GM12878 (cell line): ENCODE results near the gene ABCA2.

Experiments
- MXI1 ChIP-seq: fragments of 150-350 bp; IDR thresholded peaks from 2 replicates; pipeline ENCODE4 v1.6.1; 2011; ENCODE audit warnings: low read depth, mild to moderate bottlenecking, inconsistent platforms, low read length, improper control_type of control experiment
- NR2F1 ChIP-seq: fragments of 450-650 bp; conservative IDR thresholded peaks from 2 replicates; pipeline ENCODE4 v1.6.1; 2017; ENCODE audit warnings: mild to moderate bottlenecking
- PAX8 ChIP-seq: fragments of 450-650 bp; IDR thresholded peaks from 2 replicates; pipeline ENCODE4 v1.6.1; 2017; ENCODE audit warnings: mild to moderate bottlenecking, moderate library complexity
- RAD51 ChIP-seq: fragments of 450-650 bp; IDR thresholded peaks from 2 replicates; pipeline ENCODE4 v1.6.1; 2016; ENCODE audit warnings: moderate library complexity, mild to moderate bottlenecking, inconsistent platforms
- TF ChIP-seq, protein P1 (sequence below), 3 experiments: IDR thresholded peaks in 2 of 3; conservative IDR thresholded peaks in 1 of 3; 2 replicates each; pipeline ENCODE4 v1.5.1; 2011; ENCODE audit warnings: low read depth in 3 of 3, low read length in 3 of 3, mild to moderate bottlenecking in 3 of 3, control low read depth in 2 of 3, moderate library complexity in 2 of 3, inconsistent platforms in 1 of 3, mixed read lengths in 1 of 3; ENCODE audit not compliant: control insufficient read depth in 2 of 3, insufficient read depth in 1 of 3; ENCODE audit errors: extremely low read depth in 1 of 3

DNA sequence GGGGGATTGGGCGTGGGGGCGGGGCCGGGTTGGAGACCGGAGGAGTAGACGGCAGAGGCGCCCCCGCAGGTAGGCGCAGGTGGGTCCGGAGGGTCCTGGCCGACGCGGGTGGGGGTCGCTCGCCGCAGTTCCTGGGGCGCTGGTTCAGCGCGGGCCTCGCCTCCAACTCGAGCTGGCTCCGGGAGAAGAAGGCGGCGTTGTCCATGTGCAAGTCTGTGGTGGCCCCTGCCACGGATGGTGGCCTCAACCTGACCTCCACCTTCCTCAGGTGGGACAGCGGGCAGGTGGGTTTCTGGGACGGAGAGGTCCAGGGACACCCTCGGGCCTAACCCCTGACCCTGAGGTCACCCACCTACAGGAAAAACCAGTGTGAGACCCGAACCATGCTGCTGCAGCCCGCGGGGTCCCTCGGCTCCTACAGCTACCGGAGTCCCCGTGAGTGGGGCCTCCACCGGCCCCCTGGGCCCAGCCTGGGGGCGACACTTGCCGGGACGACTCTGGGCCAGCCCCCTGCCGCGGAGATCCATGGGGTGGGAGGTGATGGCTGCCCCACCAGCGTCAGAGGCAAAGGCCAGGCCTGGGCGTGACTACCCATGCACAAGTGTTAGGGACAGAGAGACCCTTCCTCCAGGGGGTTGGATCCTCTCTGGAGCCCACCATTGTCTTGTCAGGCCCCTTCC, 49.0 kb downstream of the ABCA2 start:
- TF ChIP-seq, protein P1, sequence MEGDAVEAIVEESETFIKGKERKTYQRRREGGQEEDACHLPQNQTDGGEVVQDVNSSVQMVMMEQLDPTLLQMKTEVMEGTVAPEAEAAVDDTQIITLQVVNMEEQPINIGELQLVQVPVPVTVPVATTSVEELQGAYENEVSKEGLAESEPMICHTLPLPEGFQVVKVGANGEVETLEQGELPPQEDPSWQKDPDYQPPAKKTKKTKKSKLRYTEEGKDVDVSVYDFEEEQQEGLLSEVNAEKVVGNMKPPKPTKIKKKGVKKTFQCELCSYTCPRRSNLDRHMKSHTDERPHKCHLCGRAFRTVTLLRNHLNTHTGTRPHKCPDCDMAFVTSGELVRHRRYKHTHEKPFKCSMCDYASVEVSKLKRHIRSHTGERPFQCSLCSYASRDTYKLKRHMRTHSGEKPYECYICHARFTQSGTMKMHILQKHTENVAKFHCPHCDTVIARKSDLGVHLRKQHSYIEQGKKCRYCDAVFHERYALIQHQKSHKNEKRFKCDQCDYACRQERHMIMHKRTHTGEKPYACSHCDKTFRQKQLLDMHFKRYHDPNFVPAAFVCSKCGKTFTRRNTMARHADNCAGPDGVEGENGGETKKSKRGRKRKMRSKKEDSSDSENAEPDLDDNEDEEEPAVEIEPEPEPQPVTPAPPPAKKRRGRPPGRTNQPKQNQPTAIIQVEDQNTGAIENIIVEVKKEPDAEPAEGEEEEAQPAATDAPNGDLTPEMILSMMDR (IDR thresholded peaks at IDR 0.05 in 2 of 3, conservative IDR thresholded peaks at IDR 0.05 in 1 of 3; ENCODE audit: control insufficient read depth in 2 of 3, extremely low read depth in 1 of 3, insufficient read depth in 1 of 3, low read depth in 3 of 3, low read length in 3 of 3) = no peak
- TF ChIP-seq RAD51 (no peak), NR2F1 (no peak), MXI1 (no peak), PAX8 (no peak)
